ENCODE results near the gene PDIA6.

Gene PDIA6

GRCh38 chr2:10841547-10842219 is 29.1 kb upstream of the PDIA6 start:
- H3K4me3 ChIP-seq (ENCODE audit: control insufficient read depth, low read depth, low read length): no peak overlapping the region
- TF ChIP-seq, protein P1, sequence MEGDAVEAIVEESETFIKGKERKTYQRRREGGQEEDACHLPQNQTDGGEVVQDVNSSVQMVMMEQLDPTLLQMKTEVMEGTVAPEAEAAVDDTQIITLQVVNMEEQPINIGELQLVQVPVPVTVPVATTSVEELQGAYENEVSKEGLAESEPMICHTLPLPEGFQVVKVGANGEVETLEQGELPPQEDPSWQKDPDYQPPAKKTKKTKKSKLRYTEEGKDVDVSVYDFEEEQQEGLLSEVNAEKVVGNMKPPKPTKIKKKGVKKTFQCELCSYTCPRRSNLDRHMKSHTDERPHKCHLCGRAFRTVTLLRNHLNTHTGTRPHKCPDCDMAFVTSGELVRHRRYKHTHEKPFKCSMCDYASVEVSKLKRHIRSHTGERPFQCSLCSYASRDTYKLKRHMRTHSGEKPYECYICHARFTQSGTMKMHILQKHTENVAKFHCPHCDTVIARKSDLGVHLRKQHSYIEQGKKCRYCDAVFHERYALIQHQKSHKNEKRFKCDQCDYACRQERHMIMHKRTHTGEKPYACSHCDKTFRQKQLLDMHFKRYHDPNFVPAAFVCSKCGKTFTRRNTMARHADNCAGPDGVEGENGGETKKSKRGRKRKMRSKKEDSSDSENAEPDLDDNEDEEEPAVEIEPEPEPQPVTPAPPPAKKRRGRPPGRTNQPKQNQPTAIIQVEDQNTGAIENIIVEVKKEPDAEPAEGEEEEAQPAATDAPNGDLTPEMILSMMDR (conservative IDR thresholded peaks at IDR 0.05; ENCODE audit: control insufficient read depth, insufficient read depth, low read depth, low read length): no peak
- DNase-seq (ENCODE audit: low read depth): no peak

- peak; percentile 8 for DNase-seq (ENCODE audit: low read depth)
- H3K4me3 ChIP-seq (ENCODE audit: control insufficient read depth, low read depth, low read length): no peak overlapping the region
- TF ChIP-seq, protein P1 (conservative IDR thresholded peaks at IDR 0.05; ENCODE audit: control insufficient read depth, insufficient read depth, low read depth, low read length): no peak
Measured at GRCh38 chr2:10839813-10840212, 27.2 kb upstream of the PDIA6 start.

DNA sequence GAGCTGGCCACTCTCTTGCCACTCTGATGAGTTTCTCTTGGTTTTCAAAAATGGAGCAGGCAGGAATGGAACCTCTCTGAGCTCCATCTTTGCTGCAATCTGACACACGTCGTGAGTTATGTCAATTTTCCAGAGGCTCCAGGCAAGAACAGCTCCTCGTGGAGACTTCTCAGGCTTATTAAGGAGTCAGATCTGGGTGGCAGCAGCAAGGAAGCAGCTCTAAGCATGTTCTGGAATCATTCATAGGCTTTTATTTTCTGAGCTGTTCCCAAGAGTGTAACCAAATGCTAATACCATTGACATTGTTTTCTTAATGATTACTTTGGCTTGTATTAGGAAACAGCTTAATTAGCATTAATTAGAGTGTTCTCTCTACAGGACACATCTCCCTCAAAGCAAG is 26.1 kb upstream of the PDIA6 start:
- TF ChIP-seq, protein P1 (conservative IDR thresholded peaks at IDR 0.05; ENCODE audit: control insufficient read depth, insufficient read depth, low read depth, low read length): no peak
- H3K4me3 ChIP-seq (ENCODE audit: control insufficient read depth, low read depth, low read length): no peak overlapping the region
- no peak for DNase-seq (ENCODE audit: low read depth)

DNA sequence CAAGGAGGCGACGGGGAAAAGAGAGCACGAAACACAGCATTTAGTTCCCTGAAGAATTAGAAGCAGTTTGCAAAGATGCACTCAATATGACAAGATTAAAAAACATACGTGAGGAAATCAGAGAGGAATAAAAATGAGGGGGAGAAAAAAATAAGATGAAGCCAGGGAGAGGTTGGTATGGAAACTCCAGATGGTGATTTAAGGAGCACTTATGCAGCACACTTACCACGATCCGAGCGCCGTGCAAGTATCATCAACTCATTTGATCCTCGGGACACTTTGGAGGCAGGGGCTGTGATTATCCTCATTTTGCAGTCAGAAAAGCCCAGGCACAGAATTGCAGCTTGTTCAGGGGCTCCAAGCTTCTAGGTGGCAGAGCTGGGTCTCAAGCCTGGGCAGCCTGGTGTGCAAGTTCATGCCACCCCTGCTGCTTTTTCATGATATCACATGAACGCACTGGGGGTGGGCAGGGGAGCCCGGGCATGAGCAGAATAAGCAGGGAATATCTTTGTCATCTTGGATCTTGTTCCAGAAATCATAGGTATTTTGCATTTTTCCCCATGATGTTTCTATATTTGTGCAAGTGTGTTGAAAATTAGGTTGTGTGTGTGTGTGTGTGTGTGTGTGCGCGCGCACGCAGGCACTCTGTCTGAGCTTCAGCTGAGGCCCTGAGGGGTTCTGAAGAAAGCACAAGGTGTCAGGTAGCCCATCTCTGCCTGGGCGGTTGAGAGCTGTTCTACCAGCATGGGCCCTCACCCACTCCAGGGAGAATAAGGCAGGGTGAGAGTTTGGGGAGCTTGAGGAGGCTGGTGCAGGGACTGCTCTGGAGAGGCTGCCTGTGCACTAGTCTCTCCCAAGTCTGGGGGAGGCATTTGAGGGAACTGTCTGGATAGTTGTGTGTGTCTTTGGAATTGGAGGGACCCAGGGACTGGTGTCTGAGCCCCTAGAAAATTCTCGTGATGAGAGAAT is 25.0 kb upstream of the PDIA6 start:
- no peak overlapping the region for H3K4me3 ChIP-seq (ENCODE audit: control insufficient read depth, low read depth, low read length)
- TF ChIP-seq, protein P1 (conservative IDR thresholded peaks at IDR 0.05; ENCODE audit: control insufficient read depth, insufficient read depth, low read depth, low read length): no peak
- no peak for DNase-seq (ENCODE audit: low read depth)

GRCh38 chr2:10835052-10835970 is 22.7 kb upstream of the PDIA6 start:
- TF ChIP-seq, protein P1 (conservative IDR thresholded peaks at IDR 0.05; ENCODE audit: control insufficient read depth, insufficient read depth, low read depth, low read length): peak; percentile 69
- DNase-seq (ENCODE audit: low read depth): peak; percentile 33
- no peak overlapping the region for H3K4me3 ChIP-seq (ENCODE audit: control insufficient read depth, low read depth, low read length)

GRCh38 chr2:10834068-10834655 is 21.6 kb upstream of the PDIA6 start:
- no peak overlapping the region for H3K4me3 ChIP-seq (ENCODE audit: control insufficient read depth, low read depth, low read length)
- DNase-seq (ENCODE audit: low read depth): no peak
- TF ChIP-seq, protein P1 (conservative IDR thresholded peaks at IDR 0.05; ENCODE audit: control insufficient read depth, insufficient read depth, low read depth, low read length): no peak
